ENCODE measurements around the gene JUNB. TPM values are rescaled to one million over a fixed set of nuclear protein-coding genes. Genes with fewer than 3 reads are reported as not detected.

The JUNB gene
- total and polyA plus RNA-seq, 2 of the 4 experiments (the other 2 are of a cell fraction): 20.8 to 109 TPM

GRCh38 chr19:12792051-12792852 is 966 bp downstream of the JUNB start:
- intact Hi-C loops (cut with micrococcal nuclease): no loop called here
- ATAC-seq (ENCODE audit: low read depth) (no peak), DNase-seq (peak; percentile 55)
- Histone ChIP-seq H2AK5ac (ENCODE audit: low read depth, low read length) (peak overlapping the region; percentile 72), H3K14ac (replicated peaks; ENCODE audit: low read depth, low read length) (peak overlapping the region; percentile 95), H3K27me3 (ENCODE audit: control insufficient read depth, insufficient read depth, low read length) (no peaks in the 10 kb centered on the region), H2AFZ (replicated peaks; ENCODE audit: low read length, poor library complexity) (peak overlapping the region; percentile 81), H2BK120ac (ENCODE audit: low read depth, low read length) (peak overlapping the region; percentile 17; the same call in 1 of the 2 replicates), H3K56ac (ENCODE audit: extremely low read depth, insufficient read depth, low read length) (peak overlapping the region; percentile 55), H3K79me1 (ENCODE audit: low read depth in 1 of 2, low read length in 2 of 2) (peaks cover 0 to 39% of the 10 kb centered on the region in 2 experiments; a peak in 2 of 4 replicates), H2BK5ac (ENCODE audit: low read depth, low read length, poor library complexity, severe bottlenecking) (peak overlapping the region; percentile 92), H3K18ac (ENCODE audit: low read depth, low read length) (peak overlapping the region; percentile 64; the same call in 1 of the 2 replicates), H2BK15ac (ENCODE audit: low read depth, low read length) (no peak overlapping the region), H2AK9ac (replicated peaks; ENCODE audit: low read depth, low read length, poor library complexity) (peak overlapping the region; percentile 97), H3K4ac (ENCODE audit: low read depth, low read length) (peak overlapping the region; percentile 83), H3K4me1 (ENCODE audit: control insufficient read depth, insufficient read depth, low read length) (peaks cover 19% of the 10 kb centered on the region), H3K9me1 (ENCODE audit: insufficient read depth, low read length) (no peaks in the 10 kb centered on the region; the same call in none of the 2 replicates), H3K36me3 (ENCODE audit: control insufficient read depth, insufficient read depth, low read length) (no peaks in the 10 kb centered on the region), H3K9me3 (ENCODE audit: control insufficient read depth, insufficient read depth, low read length) (no peaks in the 10 kb centered on the region), H4K5ac (ENCODE audit: low read depth, low read length) (peak overlapping the region; percentile 62; the same call in 1 of the 2 replicates), H3K4me2 (ENCODE audit: low read depth, low read length) (peak overlapping the region; percentile 88), H3K4me3 (ENCODE audit: insufficient read depth, low read depth, low read length) (peak overlapping the region; percentile 97), H3K23ac (ENCODE audit: low read depth, low read length) (peak overlapping the region; percentile 69), H4K91ac (ENCODE audit: insufficient read depth, low read depth, low read length) (peak overlapping the region; percentile 64; the same call in 1 of the 2 replicates), H2BK20ac (ENCODE audit: low read depth, low read length) (no peak overlapping the region), H3K27ac (ENCODE audit: insufficient read depth, low read length) (peak overlapping the region; percentile 85), H3K9ac (ENCODE audit: low read depth, low read length) (peak overlapping the region; percentile 80), H4K8ac (ENCODE audit: low read depth in 2 of 2, low read length in 2 of 2) (peak overlapping the region; percentile 10 to 88; a peak in 2 of 4 replicates), H4K20me1 (ENCODE audit: insufficient read depth, low read length) (peaks cover 20% of the 10 kb centered on the region)
- CTCF ChIA-PET: interaction anchor here (1.1 to 3.0 kb wide), 5 partner anchors 15 to 35 kb away, joined by 3 to 14 read pairs (median 8); no protein-coding TSS in a partner anchor
- 0% methylated on average over 55 of the region's 84 CpGs; no CpG with 5 or more reads in 1 of the 2 experiments for WGBS, 2 experiments (ENCODE audit: extremely low coverage in 2 of 2, insufficient read length in 1 of 2)
- dilution Hi-C loops (cut with HindIII; ENCODE audit: low sequenced_read_pairs, unreplicated experiment): no loop called here
- POLR2A ChIA-PET (ENCODE audit: unreplicated experiment): interaction anchor here (0.6 to 2.4 kb wide), 7 partner anchors 9 to 358 kb away, joined by 3 to 11 read pairs (median 5); partner anchors contain the start of genes IER2 and STX10
- in situ Hi-C loops (cut with MboI; ENCODE audit: low sequenced_read_pairs): loop anchor here (25.0 kb wide), 1 partner anchor 1045 kb away; no protein-coding TSS in a partner anchor
- peak; percentile 60; the same call in 1 of the 2 replicates for TF ChIP-seq MAZ (IDR thresholded peaks at IDR 0.05; ENCODE audit: borderline replicate concordance, low read depth, low read length)
- TF ChIP-seq, protein P1, sequence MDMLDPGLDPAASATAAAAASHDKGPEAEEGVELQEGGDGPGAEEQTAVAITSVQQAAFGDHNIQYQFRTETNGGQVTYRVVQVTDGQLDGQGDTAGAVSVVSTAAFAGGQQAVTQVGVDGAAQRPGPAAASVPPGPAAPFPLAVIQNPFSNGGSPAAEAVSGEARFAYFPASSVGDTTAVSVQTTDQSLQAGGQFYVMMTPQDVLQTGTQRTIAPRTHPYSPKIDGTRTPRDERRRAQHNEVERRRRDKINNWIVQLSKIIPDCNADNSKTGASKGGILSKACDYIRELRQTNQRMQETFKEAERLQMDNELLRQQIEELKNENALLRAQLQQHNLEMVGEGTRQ (IDR thresholded peaks at IDR 0.05; ENCODE audit: low read depth, low read length): peak; percentile 54
- TF ChIP-seq CHD1 (IDR thresholded peaks at IDR 0.05; ENCODE audit: low read depth, low read length): peak; percentile 100
- TF ChIP-seq, protein P2, sequence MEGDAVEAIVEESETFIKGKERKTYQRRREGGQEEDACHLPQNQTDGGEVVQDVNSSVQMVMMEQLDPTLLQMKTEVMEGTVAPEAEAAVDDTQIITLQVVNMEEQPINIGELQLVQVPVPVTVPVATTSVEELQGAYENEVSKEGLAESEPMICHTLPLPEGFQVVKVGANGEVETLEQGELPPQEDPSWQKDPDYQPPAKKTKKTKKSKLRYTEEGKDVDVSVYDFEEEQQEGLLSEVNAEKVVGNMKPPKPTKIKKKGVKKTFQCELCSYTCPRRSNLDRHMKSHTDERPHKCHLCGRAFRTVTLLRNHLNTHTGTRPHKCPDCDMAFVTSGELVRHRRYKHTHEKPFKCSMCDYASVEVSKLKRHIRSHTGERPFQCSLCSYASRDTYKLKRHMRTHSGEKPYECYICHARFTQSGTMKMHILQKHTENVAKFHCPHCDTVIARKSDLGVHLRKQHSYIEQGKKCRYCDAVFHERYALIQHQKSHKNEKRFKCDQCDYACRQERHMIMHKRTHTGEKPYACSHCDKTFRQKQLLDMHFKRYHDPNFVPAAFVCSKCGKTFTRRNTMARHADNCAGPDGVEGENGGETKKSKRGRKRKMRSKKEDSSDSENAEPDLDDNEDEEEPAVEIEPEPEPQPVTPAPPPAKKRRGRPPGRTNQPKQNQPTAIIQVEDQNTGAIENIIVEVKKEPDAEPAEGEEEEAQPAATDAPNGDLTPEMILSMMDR (conservative IDR thresholded peaks at IDR 0.05; ENCODE audit: low read depth, low read length): no peak
- no TSS peak for BruUV-seq (replicated peaks)

Data from IMR-90 (cell line).